GM18907 (cell line): ENCODE results near the gene ADAMTS16.

Experiments
- ATAC-seq: cut with Tn5 transposase; IDR thresholded peaks from one replicate; pipeline ENCODE4 v1.9.1; 2021; ENCODE audit warnings: mild to moderate bottlenecking, moderate library complexity; ENCODE audit not compliant: unreplicated experiment

The ADAMTS16 gene

GRCh38 chr5:5276951-5277517 is 136.9 kb downstream of the ADAMTS16 start:
- no peak for ATAC-seq

- no peak for ATAC-seq
Observed at GRCh38 chr5:5278201-5278814, 138.2 kb downstream of the ADAMTS16 start.

DNA sequence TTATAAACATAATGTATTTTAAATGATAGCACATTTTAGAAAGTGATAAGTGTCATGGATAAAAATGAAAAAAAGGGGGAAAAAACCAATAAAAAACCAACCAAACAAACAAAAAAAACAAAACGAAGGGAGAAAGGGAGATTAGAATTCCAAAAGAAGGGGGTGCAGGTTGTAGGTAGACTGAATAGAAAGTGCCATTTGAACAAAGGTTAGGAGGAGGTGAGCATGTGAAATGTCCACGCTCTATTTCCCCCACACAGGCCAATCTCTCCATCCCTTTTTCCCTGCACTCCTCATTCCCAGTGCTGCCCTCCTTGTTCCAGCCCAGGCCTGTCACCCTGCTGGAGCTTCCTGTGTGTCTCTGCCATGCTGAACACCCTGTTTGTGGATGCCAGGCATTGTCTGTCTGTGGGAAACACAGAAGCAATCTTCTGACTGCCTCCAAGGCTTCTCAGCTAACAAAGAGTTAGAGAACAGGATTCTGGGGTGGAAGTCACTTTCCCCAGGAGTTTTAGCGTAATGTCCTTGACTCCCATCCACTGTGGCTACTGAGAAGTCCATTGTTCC is 138.8 kb downstream of the ADAMTS16 start:
- ATAC-seq: no peak

- ATAC-seq: no peak
Observed at GRCh38 chr5:5285906-5286305, 145.8 kb downstream of the ADAMTS16 start.

- ATAC-seq: no peak
Observed at GRCh38 chr5:5287419-5287818, 147.3 kb downstream of the ADAMTS16 start.

GRCh38 chr5:5288201-5288600 is 148.1 kb downstream of the ADAMTS16 start:
- no peak for ATAC-seq

- no peak for ATAC-seq
Observed at GRCh38 chr5:5289537-5289936, 149.4 kb downstream of the ADAMTS16 start.

DNA sequence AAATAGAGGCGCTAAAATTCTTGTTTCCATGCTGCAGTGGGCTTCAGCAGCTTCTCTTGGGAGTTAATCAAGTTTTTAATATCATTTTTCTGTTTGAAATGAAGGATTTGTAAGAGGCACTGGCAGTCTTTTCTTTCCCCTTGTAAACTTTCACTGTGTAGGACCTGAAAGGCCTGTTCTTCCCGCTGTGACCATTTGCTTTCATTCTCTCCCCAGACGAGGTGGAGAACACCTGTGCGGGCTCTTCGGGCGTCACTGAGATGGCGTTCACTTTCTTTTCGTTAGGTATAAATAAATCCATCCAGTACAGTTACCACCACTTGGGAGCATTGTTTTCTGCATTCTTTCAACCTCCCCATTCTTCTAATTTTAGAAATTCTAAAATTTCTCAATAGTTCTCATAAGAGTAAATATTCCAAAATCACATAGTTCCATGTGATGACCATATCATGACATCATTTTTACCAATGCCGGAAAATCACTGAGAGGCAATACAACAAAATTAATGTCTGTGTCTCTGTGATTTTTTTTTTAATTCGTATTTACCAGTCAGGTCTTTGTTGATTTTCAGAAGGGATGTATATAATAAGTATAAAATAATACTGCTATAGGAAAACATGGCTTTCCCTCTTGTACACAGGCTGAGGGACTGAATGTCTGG is 150.7 kb downstream of the ADAMTS16 start:
- no peak for ATAC-seq

- no peak for ATAC-seq
Observed at GRCh38 chr5:5291357-5291756, 151.2 kb downstream of the ADAMTS16 start.

GRCh38 chr5:5293029-5293428 is 152.9 kb downstream of the ADAMTS16 start:
- ATAC-seq: no peak

GRCh38 chr5:5294429-5294828 is 154.3 kb downstream of the ADAMTS16 start:
- no peak for ATAC-seq

DNA sequence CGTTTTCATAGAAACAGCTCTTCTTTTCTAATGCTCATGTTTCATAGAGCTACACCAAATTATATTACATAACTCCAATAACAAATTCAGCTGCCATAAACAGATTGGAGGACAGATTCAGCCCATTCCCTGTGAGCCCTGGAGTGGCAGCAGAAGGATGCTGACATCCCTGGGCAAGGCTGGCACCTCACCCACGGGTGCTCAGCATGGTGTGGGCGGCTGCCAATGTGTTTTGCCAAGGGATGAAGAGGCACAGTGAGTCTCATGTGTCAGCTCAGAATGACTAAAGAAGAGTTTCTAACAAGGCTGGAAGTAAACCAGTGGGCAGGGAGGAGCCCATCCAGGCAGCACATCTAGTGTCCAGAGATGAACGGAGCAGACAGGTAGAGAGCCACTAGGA is 155.2 kb downstream of the ADAMTS16 start:
- ATAC-seq: no peak

DNA sequence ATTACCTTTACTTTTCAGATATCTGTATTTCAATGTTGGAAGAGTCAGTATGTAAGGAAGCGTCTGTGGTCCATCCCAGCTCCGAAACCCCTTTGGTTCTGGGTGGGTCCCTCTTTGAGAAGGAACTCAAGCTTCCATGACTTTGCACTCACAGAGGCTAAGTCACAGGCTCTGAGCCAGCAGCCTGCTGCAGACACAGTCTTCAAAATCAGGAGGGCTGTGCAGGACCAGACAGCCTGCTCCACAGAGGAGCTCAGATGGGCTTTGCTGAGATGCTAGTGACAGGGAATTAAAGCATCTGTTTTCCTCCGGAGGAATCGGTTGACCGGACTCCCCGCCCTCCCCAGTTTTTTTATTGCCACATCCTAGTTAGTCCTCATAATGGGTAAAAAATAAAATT is 155.9 kb downstream of the ADAMTS16 start:
- ATAC-seq: no peak

GRCh38 chr5:5297432-5298067 is 157.4 kb downstream of the ADAMTS16 start:
- ATAC-seq: no peak

GRCh38 chr5:5298068-5298633 is 158.0 kb downstream of the ADAMTS16 start:
- no peak for ATAC-seq

- no peak for ATAC-seq
Observed at GRCh38 chr5:5298841-5299541, 158.9 kb downstream of the ADAMTS16 start.

- no peak for ATAC-seq
Observed at GRCh38 chr5:5301176-5301575, 161.0 kb downstream of the ADAMTS16 start.

GRCh38 chr5:5302201-5302600 is 162.1 kb downstream of the ADAMTS16 start:
- no peak for ATAC-seq

DNA sequence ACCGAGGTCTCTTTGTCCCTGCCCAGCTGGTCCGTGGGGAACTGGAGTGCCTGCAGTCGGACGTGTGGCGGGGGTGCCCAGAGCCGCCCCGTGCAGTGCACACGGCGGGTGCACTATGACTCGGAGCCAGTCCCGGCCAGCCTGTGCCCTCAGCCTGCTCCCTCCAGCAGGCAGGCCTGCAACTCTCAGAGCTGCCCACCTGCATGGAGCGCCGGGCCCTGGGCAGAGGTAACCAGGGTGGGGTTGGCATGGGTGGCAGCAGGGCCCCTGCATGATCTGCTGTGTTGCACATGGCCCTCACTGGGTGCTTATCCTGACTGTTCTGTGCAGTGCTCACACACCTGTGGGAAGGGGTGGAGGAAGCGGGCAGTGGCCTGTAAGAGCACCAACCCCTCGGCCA is 163.1 kb downstream of the ADAMTS16 start:
- no peak for ATAC-seq

- no peak for ATAC-seq
Observed at GRCh38 chr5:5304361-5305020, 164.4 kb downstream of the ADAMTS16 start.
